Peyer's patch (tissue), 4 donors: ENCODE results near the gene KMT5B.

Experiments
- POLR2A ChIP-seq, 2 donors: fragments of 450-650 bp; IDR thresholded peaks; one replicate each; pipeline ENCODE4 v1.5.1; 2017; ENCODE audit warnings: antibody characterized with exemption in 2 of 2, mild to moderate bottlenecking in 2 of 2, moderate library complexity in 2 of 2
- TF ChIP-seq, protein P1 (sequence below), 6 experiments: fragments of 450-650 bp in 4 of 6; fragments of 200-600 bp in 2 of 6; sonication (generic) in 1 of 6; IDR thresholded peaks; one replicate each; pipeline ENCODE4 v1.5.1; 2017 to 2019; ENCODE audit warnings: antibody characterized with exemption in 6 of 6, mild to moderate bottlenecking in 3 of 6, moderate library complexity in 1 of 6

DNA sequence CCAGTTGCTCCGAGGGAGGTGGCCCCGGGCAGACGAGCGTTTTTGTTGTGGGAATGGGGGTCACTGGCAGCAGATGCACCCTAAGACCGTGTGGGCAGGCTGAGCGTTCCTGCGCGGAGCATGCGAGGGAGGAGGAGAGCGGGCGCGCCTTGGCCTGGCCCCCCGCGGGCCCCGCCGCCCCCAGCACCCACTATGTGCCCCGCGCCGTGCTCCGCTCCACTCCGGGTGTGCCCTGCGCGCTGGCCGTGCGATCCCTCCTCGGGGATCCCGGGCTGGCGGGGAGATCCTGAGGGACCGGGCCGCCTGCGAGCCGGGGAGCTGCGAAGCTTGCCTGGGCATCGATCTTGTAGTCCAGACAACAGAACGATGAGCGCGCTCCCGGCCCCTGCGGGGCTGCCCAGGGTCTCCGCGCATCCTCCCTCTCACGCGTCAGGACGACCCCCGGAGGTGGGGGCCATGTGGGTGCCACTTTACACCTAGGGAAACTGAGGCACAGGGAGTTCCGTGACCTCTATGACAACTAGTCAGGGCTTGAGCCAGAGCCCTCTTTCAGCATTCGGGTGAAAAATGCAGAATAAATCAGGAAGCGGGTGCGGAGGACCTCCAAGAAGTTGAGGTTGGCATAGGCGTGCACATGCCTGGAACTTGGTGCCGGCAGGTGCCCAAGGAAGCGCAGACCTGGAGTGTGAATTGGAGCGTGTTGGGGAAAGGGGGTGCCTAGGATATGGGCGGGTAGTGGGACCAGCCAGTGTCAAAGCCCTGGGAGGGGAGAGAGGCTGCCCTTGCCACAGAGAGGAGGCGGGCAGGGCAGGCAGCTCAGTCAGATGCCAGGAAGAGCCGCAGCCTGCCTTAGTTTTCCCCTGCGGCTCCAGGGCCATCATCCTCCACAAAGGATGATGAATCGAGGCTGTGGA is 1.3 kb upstream of the KMT5B start:
- TF ChIP-seq, protein P1, sequence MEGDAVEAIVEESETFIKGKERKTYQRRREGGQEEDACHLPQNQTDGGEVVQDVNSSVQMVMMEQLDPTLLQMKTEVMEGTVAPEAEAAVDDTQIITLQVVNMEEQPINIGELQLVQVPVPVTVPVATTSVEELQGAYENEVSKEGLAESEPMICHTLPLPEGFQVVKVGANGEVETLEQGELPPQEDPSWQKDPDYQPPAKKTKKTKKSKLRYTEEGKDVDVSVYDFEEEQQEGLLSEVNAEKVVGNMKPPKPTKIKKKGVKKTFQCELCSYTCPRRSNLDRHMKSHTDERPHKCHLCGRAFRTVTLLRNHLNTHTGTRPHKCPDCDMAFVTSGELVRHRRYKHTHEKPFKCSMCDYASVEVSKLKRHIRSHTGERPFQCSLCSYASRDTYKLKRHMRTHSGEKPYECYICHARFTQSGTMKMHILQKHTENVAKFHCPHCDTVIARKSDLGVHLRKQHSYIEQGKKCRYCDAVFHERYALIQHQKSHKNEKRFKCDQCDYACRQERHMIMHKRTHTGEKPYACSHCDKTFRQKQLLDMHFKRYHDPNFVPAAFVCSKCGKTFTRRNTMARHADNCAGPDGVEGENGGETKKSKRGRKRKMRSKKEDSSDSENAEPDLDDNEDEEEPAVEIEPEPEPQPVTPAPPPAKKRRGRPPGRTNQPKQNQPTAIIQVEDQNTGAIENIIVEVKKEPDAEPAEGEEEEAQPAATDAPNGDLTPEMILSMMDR (IDR thresholded peaks at IDR 0.05) = no peak
- TF ChIP-seq POLR2A (IDR thresholded peaks at IDR 0.05) = no peak
